Ascending aorta (tissue), 2 donors: ENCODE measurements around the gene NAV3. TPM values are rescaled to one million over a fixed set of nuclear protein-coding genes. Genes with fewer than 3 reads are reported as not detected.
"Not testable (repeated sequence)": the region's sequence is repeated elsewhere in the genome, so short reads cannot be mapped to it uniquely, and the experiment has no call there.

Experiments used
- DNase-seq, 2 donors: peaks; one replicate each; pipeline ENCODE4 v3.0.0-alpha.2; 2019; ENCODE audit warnings: low spot score in 2 of 2
- H3K27ac ChIP-seq, 2 donors: fragments of 200-600 bp; sonication (generic); one replicate each; pipeline ENCODE4 v1.5.1; 2016 to 2017; ENCODE audit warnings: mild to moderate bottlenecking in 1 of 2
- H3K27me3 ChIP-seq: fragments of 200-600 bp; sonication (generic); one replicate; pipeline ENCODE4 v1.5.1; 2017
- H3K36me3 ChIP-seq, 2 donors: fragments of 200-600 bp; sonication (generic); one replicate each; pipeline ENCODE4 v1.5.1; 2016
- H3K4me1 ChIP-seq, 2 donors: fragments of 200-600 bp; sonication (generic); one replicate each; pipeline ENCODE4 v1.5.1; 2016 to 2017; ENCODE audit warnings: mild to moderate bottlenecking in 1 of 2
- H3K4me3 ChIP-seq, 2 donors: fragments of 200-600 bp; sonication (generic); one replicate each; pipeline ENCODE4 v1.5.1; 2016 to 2017; ENCODE audit warnings: mild to moderate bottlenecking in 1 of 2
- H3K9me3 ChIP-seq, 2 donors: fragments of 200-600 bp; sonication (generic); one replicate each; pipeline ENCODE4 v1.5.1; 2016
- CTCF ChIP-seq, 3 experiments: fragments of 200-600 bp in 2 of 3; fragments of 450-650 bp in 1 of 3; sonication (generic) in 2 of 3; IDR thresholded peaks; one replicate each; pipeline ENCODE4 v1.5.1; 2016 to 2019; ENCODE audit warnings: antibody characterized with exemption in 3 of 3, mild to moderate bottlenecking in 1 of 3, moderate library complexity in 1 of 3
- intact Hi-C: fragments of 100-400 bp; cut with DNase I; formaldehyde crosslinking; loops from one replicate; pipeline ENCODE4 v1.15.1; 2023
- total RNA-seq: library from RNA; depleted of rRNA; stranded (reverse); fragments of >200 nt; gene quantifications from one replicate; pipeline ENCODE4 v1.1.0, GENCODE V29; 2016

NAV3 gene
- total RNA-seq, 1 donor from 2014 or later, result 9.7 TPM

DNA sequence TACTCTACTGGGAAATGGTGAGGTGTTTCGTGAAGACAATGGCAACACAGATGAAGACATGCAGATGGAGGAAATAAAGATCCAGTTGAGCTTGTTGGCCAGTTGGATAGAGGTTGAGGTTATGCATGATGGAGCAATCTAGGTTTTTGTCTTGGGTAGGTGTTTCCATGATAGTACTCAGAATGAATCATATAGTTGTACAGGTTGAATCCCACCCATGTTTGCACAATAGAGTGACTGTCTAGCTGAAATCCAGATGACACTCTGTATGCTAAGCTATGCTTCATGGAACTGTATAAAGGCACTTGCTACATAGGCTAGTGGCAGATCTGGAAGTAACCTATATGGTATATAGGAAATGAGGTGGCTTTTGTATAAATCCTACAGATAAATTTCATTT, 264.9 kb downstream of the NAV3 start:
- Histone ChIP-seq H3K27me3 (no peaks in the 10 kb centered on the region), H3K4me1 (no peaks in the 10 kb centered on the region), H3K27ac (no peak overlapping the region), H3K9me3 (no peaks in the 10 kb centered on the region), H3K4me3 (no peak overlapping the region), H3K36me3 (no peaks in the 10 kb centered on the region)
- intact Hi-C loops, result no loop called here
- no peak for TF ChIP-seq CTCF (IDR thresholded peaks at IDR 0.05)
- no peak for DNase-seq

GRCh38 chr12:78096909-78097597, 266.4 kb downstream of the NAV3 start:
- no peaks in the 10 kb centered on the region for H3K4me1 ChIP-seq
- DNase-seq, result no peak
- no peaks in the 10 kb centered on the region for H3K27me3 ChIP-seq
- H3K4me3 ChIP-seq, result no peak overlapping the region
- intact Hi-C loops, result no loop called here
- TF ChIP-seq CTCF (IDR thresholded peaks at IDR 0.05), result no peak
- H3K36me3 ChIP-seq, result no peaks in the 10 kb centered on the region
- H3K27ac ChIP-seq, result no peak overlapping the region
- H3K9me3 ChIP-seq, result no peaks in the 10 kb centered on the region

- no peak overlapping the region for H3K27ac ChIP-seq
- TF ChIP-seq CTCF (IDR thresholded peaks at IDR 0.05), result no peak
- no peaks in the 10 kb centered on the region for H3K9me3 ChIP-seq
- intact Hi-C loops, result no loop called here
- H3K4me3 ChIP-seq, result no peak overlapping the region
- no peaks in the 10 kb centered on the region for H3K27me3 ChIP-seq
- no peaks in the 10 kb centered on the region for H3K36me3 ChIP-seq
- no peak for DNase-seq
- H3K4me1 ChIP-seq, result no peaks in the 10 kb centered on the region
These were observed 269.1 kb downstream of the NAV3 start for GRCh38 chr12:78099806-78100205.

GRCh38 chr12:78101113-78101876, 270.6 kb downstream of the NAV3 start:
- Histone ChIP-seq H3K27ac (no peak overlapping the region), H3K9me3 (no peaks in the 10 kb centered on the region), H3K27me3 (no peaks in the 10 kb centered on the region), H3K4me3 (no peak overlapping the region), H3K36me3 (no peaks in the 10 kb centered on the region), H3K4me1 (no peaks in the 10 kb centered on the region)
- TF ChIP-seq CTCF (IDR thresholded peaks at IDR 0.05), result no peak
- intact Hi-C loops, result no loop called here
- no peak for DNase-seq

GRCh38 chr12:78101946-78102635, 271.4 kb downstream of the NAV3 start:
- Histone ChIP-seq H3K27me3 (no peaks in the 10 kb centered on the region), H3K4me3 (no peak overlapping the region), H3K27ac (no peak overlapping the region), H3K9me3 (no peaks in the 10 kb centered on the region), H3K4me1 (no peaks in the 10 kb centered on the region), H3K36me3 (no peaks in the 10 kb centered on the region)
- TF ChIP-seq CTCF (IDR thresholded peaks at IDR 0.05), result no peak
- intact Hi-C loops, result no loop called here
- no peak for DNase-seq

GRCh38 chr12:78102801-78103200, 272.1 kb downstream of the NAV3 start:
- H3K9me3 ChIP-seq, H3K27me3 ChIP-seq, H3K36me3 ChIP-seq, DNase-seq, H3K27ac ChIP-seq, H3K4me3 ChIP-seq, intact Hi-C loops, H3K4me1 ChIP-seq: not testable (repeated sequence)
